Trophoblast cell (in vitro differentiated cells and primary cell): ENCODE measurements around the gene EIF5B.
"Not testable (repeated sequence)": the region's sequence is repeated elsewhere in the genome, so short reads cannot be mapped to it uniquely, and the experiment has no call there.

Experiments used
- DNase-seq, 2 donors: peaks; one replicate each; pipeline ENCODE4 v3.0.0-alpha.2; 2016
- H2AFZ ChIP-seq: 2 replicates; pipeline ENCODE4 v1.6.1; 2013; ENCODE audit warnings: low read length, moderate library complexity, mild to moderate bottlenecking; ENCODE audit not compliant: insufficient read depth, poor library complexity
- H2AK5ac ChIP-seq: 2 replicates; pipeline ENCODE4 v1.6.1; 2013; ENCODE audit warnings: mild to moderate bottlenecking, low read length
- H2BK120ac ChIP-seq: 2 replicates; pipeline ENCODE4 v1.6.1; 2013; ENCODE audit warnings: low read length, mild to moderate bottlenecking, moderate library complexity; ENCODE audit not compliant: insufficient read depth, poor library complexity
- H2BK12ac ChIP-seq: 2 replicates; pipeline ENCODE4 v1.6.1; 2013; ENCODE audit warnings: mild to moderate bottlenecking, low read length, moderate library complexity
- H2BK5ac ChIP-seq: 2 replicates; pipeline ENCODE4 v1.6.1; 2013; ENCODE audit warnings: low read length, low read depth, moderate library complexity, mild to moderate bottlenecking; ENCODE audit not compliant: poor library complexity
- H3K14ac ChIP-seq: 2 replicates; pipeline ENCODE4 v1.6.1; 2013; ENCODE audit warnings: mild to moderate bottlenecking, low read length
- H3K18ac ChIP-seq: 2 replicates; pipeline ENCODE4 v1.6.1; 2013; ENCODE audit warnings: mild to moderate bottlenecking, low read length
- H3K23ac ChIP-seq: 2 replicates; pipeline ENCODE4 v1.6.1; 2013; ENCODE audit warnings: low read length
- H3K27ac ChIP-seq: 2 replicates; pipeline ENCODE4 v1.5.1; 2013; ENCODE audit warnings: low read depth, mild to moderate bottlenecking, inconsistent platforms, low read length, moderate library complexity
- H3K27me3 ChIP-seq: 2 replicates; pipeline ENCODE4 v1.6.1; 2013; ENCODE audit warnings: inconsistent platforms, mild to moderate bottlenecking, low read length, moderate library complexity; ENCODE audit not compliant: insufficient read depth
- H3K36me3 ChIP-seq, 2 experiments: 1 replicate in 1 of 2; 2 replicates in 1 of 2; pipeline ENCODE4 v1.6.1; 2013; ENCODE audit warnings: low read length in 2 of 2, mild to moderate bottlenecking in 2 of 2, moderate library complexity in 1 of 2; ENCODE audit not compliant: insufficient read depth in 2 of 2, control insufficient read depth in 1 of 2
- H3K4ac ChIP-seq: 2 replicates; pipeline ENCODE4 v1.6.1; 2013; ENCODE audit warnings: low read depth, mild to moderate bottlenecking, low read length, moderate library complexity
- H3K4me1 ChIP-seq, 2 experiments: 1 replicate in 1 of 2; 2 replicates in 1 of 2; pipeline ENCODE4 v1.6.1; 2013; ENCODE audit warnings: low read length in 2 of 2, mild to moderate bottlenecking in 2 of 2, moderate library complexity in 1 of 2; ENCODE audit not compliant: insufficient read depth in 2 of 2, control insufficient read depth in 1 of 2
- H3K4me2 ChIP-seq: 2 replicates; pipeline ENCODE4 v1.6.1; 2013; ENCODE audit warnings: inconsistent platforms, mild to moderate bottlenecking, low read length, moderate library complexity
- H3K4me3 ChIP-seq: 2 replicates; pipeline ENCODE4 v1.5.1; 2013; ENCODE audit warnings: mild to moderate bottlenecking, low read depth, low read length, inconsistent platforms
- H3K79me1 ChIP-seq: one replicate; pipeline ENCODE4 v1.6.1; 2013; ENCODE audit warnings: low read length
- H3K79me2 ChIP-seq: 2 replicates; pipeline ENCODE4 v1.6.1; 2013; ENCODE audit warnings: low read length, mild to moderate bottlenecking; ENCODE audit not compliant: control insufficient read depth, insufficient read depth, poor library complexity
- H3K9ac ChIP-seq: 2 replicates; pipeline ENCODE4 v1.6.1; 2013; ENCODE audit warnings: mild to moderate bottlenecking, low read length
- H3K9me3 ChIP-seq: 2 replicates; pipeline ENCODE4 v1.6.1; 2013; ENCODE audit warnings: low read depth, mild to moderate bottlenecking, control low read depth, inconsistent platforms, low read length; ENCODE audit not compliant: insufficient read depth
- H4K12ac ChIP-seq: 2 replicates; pipeline ENCODE4 v1.6.1; 2013; ENCODE audit warnings: low read depth, mild to moderate bottlenecking, low read length, moderate library complexity
- H4K8ac ChIP-seq: 2 replicates; pipeline ENCODE4 v1.6.1; 2013; ENCODE audit warnings: low read depth, mild to moderate bottlenecking, low read length, moderate library complexity
- H4K91ac ChIP-seq: one replicate; pipeline ENCODE4 v1.6.1; 2013; ENCODE audit warnings: low read depth, mild to moderate bottlenecking, low read length, moderate library complexity
- WGBS: extraction: QIAGEN DNeasy Blood & Tissue Kit; methylation state at CpG from one replicate; pipeline ENCODE4 v1.1.7; 2013; ENCODE audit warnings: missing lambda C conversion rate; ENCODE audit not compliant: insufficient read length, insufficient coverage; ENCODE audit errors: extremely low coverage; 5-methylcytosine and 5-hydroxymethylcytosine counted together

EIF5B gene

DNA sequence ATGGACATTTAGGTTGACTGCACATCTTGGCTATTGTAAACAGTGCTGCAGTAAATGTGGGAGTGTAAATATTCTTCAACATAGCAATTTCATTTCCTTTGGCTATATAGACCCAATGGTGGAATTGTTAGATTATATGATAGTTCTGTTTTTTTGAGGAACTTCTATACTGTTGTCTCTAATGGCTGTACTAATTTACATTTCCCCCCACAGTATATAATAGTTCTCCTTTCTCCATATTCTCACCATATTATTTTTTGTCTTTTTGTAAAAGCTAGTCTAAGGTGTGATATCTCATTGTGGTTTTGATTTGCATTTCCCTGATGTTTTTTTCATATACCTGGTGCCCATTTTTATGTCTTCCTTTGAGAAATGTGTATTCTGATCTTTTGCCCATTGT, 13.0 kb downstream of the EIF5B start:
- Histone ChIP-seq H3K4me1 (peaks cover under 1 to 1% of the 10 kb centered on the region in 2 experiments), H3K4me3 (no peak overlapping the region), H2AFZ (no peak overlapping the region), H3K18ac (no peak overlapping the region), H3K4ac (no peak overlapping the region), H3K79me1 (no peaks in the 10 kb centered on the region), H4K91ac (no peak overlapping the region), H2AK5ac (no peak overlapping the region), H3K23ac (no peak overlapping the region), H3K9ac (no peak overlapping the region), H2BK12ac (no peak overlapping the region), H4K8ac (no peak overlapping the region), H4K12ac (no peak overlapping the region), H2BK120ac (no peak overlapping the region), H3K79me2 (peaks cover 2% of the 10 kb centered on the region), H3K36me3 (no peaks in the 10 kb centered on the region), H3K9me3 (no peaks in the 10 kb centered on the region), H3K27me3 (no peaks in the 10 kb centered on the region), H3K27ac (no peak overlapping the region), H3K14ac (no peak overlapping the region), H2BK5ac (no peak overlapping the region), H3K4me2 (no peak overlapping the region)
- DNase-seq: no peak

DNA sequence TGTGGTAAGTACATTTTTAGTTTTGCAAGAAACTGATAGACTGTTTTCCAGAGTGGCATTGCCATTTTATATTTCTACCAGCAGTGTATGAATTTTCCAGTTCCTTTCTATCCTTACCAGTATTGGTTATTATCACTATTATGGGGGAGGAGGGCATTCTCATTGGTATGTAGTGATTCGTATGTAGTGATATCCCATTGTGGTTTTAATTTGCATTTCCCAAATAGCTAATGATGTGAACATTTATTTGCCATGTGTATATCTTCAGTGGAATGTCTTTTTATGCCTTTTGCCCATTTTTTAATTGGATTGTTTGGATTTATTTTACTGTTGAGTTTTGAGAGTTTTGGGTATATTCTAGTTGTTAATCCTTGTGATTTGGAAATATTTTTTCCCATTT, 16.9 kb downstream of the EIF5B start:
- Histone ChIP-seq H4K8ac (no peak overlapping the region), H4K91ac (no peak overlapping the region), H2AFZ (no peak overlapping the region), H3K36me3 (no peaks in the 10 kb centered on the region), H3K27me3 (no peaks in the 10 kb centered on the region), H3K23ac (no peak overlapping the region), H2BK5ac (no peak overlapping the region), H3K4me2 (no peak overlapping the region), H3K4ac (no peak overlapping the region), H3K9me3 (no peaks in the 10 kb centered on the region), H3K9ac (no peak overlapping the region), H3K4me3 (no peak overlapping the region), H3K79me2 (peaks cover 2% of the 10 kb centered on the region), H4K12ac (no peak overlapping the region), H2BK12ac (no peak overlapping the region), H2BK120ac (no peak overlapping the region), H3K27ac (no peak overlapping the region), H3K4me1 (peaks cover 0 to 1% of the 10 kb centered on the region in 2 experiments), H3K79me1 (no peaks in the 10 kb centered on the region), H2AK5ac (no peak overlapping the region), H3K18ac (no peak overlapping the region), H3K14ac (no peak overlapping the region)
- WGBS: no CpG with 5 or more reads among the region's 1 CpG
- DNase-seq: no peak

GRCh38 chr2:99354825-99355224, 17.6 kb downstream of the EIF5B start:
- not testable (repeated sequence) for H3K79me2 ChIP-seq, H3K9me3 ChIP-seq, H2AFZ ChIP-seq, H3K18ac ChIP-seq, H3K9ac ChIP-seq, H2AK5ac ChIP-seq, H4K91ac ChIP-seq, H3K4me3 ChIP-seq, H3K4me1 ChIP-seq, H4K12ac ChIP-seq, H3K27ac ChIP-seq, H3K36me3 ChIP-seq, DNase-seq, H3K4ac ChIP-seq, H3K27me3 ChIP-seq, H3K4me2 ChIP-seq, H3K79me1 ChIP-seq, H2BK120ac ChIP-seq, H4K8ac ChIP-seq, H3K23ac ChIP-seq, H2BK5ac ChIP-seq, H3K14ac ChIP-seq, H2BK12ac ChIP-seq
- no CpG with 5 or more reads among the region's 8 CpGs for WGBS

GRCh38 chr2:99356853-99357252, 19.7 kb downstream of the EIF5B start:
- Histone ChIP-seq H3K79me1 (no peaks in the 10 kb centered on the region), H2BK12ac (no peak overlapping the region), H3K4ac (no peak overlapping the region), H3K27me3 (no peaks in the 10 kb centered on the region), H3K4me3 (no peak overlapping the region), H3K4me1 (peaks cover 0 to 1% of the 10 kb centered on the region in 2 experiments), H3K27ac (no peak overlapping the region), H2AK5ac (no peak overlapping the region), H3K23ac (no peak overlapping the region), H3K18ac (no peak overlapping the region), H3K79me2 (peaks cover 2% of the 10 kb centered on the region), H4K8ac (no peak overlapping the region), H2AFZ (no peak overlapping the region), H4K91ac (no peak overlapping the region), H3K4me2 (no peak overlapping the region), H4K12ac (no peak overlapping the region), H2BK120ac (no peak overlapping the region), H3K9ac (no peak overlapping the region), H3K9me3 (no peaks in the 10 kb centered on the region), H3K36me3 (no peaks in the 10 kb centered on the region), H2BK5ac (no peak overlapping the region), H3K14ac (no peak overlapping the region)
- no peak for DNase-seq

DNA sequence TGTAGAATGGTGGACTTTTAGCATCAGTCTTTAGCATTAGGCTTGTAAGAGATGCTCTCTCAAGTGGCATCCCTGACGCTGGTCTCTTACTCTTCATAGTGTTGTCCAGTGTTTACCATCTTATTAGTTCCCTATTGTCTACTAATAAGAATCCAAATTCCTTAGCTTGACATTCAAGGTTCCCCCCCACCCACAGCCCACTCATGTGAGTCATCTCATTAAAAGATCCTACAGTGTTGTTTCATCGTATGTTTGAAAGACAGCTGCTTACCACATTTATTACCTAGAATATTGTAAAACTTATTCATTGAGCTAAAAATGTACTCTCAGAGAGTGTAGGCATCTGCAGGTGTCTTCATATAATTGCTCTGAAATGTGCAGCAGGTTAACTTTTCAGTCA, 28.5 kb downstream of the EIF5B start:
- Histone ChIP-seq H2BK12ac (no peak overlapping the region), H3K79me2 (no peaks in the 10 kb centered on the region), H2AFZ (no peak overlapping the region), H4K12ac (no peak overlapping the region), H4K8ac (no peak overlapping the region), H2BK5ac (no peak overlapping the region), H3K4ac (no peak overlapping the region), H3K27ac (no peak overlapping the region), H3K9ac (no peak overlapping the region), H4K91ac (no peak overlapping the region), H3K27me3 (no peaks in the 10 kb centered on the region), H3K4me3 (no peak overlapping the region), H3K18ac (no peak overlapping the region), H3K14ac (no peak overlapping the region), H3K23ac (no peak overlapping the region), H3K79me1 (no peaks in the 10 kb centered on the region), H3K9me3 (no peaks in the 10 kb centered on the region), H3K4me1 (no peaks in the 10 kb centered on the region), H3K4me2 (no peak overlapping the region), H2BK120ac (no peak overlapping the region), H3K36me3 (peaks cover 5 to 18% of the 10 kb centered on the region in 2 experiments), H2AK5ac (no peak overlapping the region)
- DNase-seq: no peak
- no CpG with 5 or more reads among the region's 2 CpGs for WGBS
